CD4-positive, alpha-beta T cell treated with Interferon alpha-2 for 1 hour (primary cell): ENCODE data around the gene TENT4B.

Source experiments
- DNase-seq, 2 donors: peaks; one replicate each; pipeline ENCODE4 v3.0.0-alpha.2; 2020 to 2022

Gene TENT4B

DNA sequence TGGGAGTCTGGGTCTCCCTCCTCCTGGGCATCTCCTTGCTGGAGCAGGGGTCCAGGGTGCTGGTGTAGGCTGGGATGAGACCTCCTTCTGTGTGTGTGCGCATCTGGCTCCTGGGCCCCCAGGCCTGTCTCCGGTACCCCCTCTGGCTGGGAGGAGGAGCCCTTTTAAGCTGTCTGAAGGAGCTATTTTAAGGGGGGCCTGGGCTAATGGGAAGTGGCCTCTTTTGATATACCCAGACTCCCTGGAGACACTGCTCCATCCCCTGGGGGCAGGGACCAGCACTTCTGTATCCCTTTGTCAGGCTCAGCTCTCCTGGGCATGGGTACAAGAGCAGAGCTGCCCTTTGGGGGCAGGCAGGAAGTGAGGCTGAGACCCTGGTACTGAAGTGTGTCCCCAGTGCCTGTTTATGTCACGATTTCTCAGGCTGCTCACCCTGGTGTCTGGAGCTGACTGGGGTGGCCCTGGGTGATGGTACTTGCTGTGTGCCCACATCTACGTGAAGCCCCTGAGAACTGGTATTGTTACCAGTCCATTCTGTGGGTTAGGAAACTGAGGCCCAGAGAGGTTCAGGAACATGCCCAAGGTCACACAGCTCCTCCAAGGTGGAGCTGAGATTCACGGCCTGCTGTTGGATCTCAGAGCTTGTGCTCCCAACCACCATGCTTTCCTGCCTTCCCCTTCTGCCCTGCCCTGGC is 119.7 kb downstream of the TENT4B start:
- no peak for DNase-seq

DNA sequence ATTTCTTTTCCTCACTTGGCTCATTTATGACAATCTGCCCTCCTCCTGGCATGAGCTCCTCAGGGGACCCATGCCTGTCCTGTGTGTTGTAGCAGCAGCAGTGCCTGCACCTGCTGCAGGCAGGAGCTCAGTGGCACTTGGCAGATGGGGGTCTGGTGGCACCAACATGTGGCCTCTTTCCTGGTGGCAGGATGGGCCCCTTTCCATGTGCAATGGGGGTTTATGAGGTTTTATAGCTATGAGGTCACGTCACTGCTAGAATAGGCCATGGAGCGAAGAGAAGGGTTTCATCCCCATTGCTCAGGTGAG is 120.2 kb downstream of the TENT4B start:
- no peak for DNase-seq

DNA sequence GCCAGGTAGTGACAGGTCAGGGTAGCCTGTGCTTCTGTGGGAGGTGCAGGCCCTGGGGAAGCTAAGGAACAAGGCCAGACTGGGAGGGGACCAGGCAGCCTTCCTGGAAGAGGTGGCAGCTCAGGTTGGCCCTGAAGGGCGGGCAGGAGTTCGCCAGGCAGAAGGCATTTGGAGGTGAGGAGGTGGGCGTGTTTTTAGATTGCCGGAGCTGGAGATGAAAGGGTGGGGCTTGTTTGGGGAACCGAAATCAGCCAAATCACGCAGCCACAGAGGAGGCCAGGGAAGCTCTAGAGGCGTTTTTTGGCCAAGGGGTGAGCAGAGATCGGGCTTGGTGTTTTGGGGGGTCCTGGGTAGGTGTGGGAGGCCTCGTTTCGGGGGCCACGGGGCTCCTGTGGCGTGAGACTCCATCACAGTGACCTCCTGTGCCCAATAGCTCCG is 120.8 kb downstream of the TENT4B start:
- peak; percentile 45 to 70 for DNase-seq

DNA sequence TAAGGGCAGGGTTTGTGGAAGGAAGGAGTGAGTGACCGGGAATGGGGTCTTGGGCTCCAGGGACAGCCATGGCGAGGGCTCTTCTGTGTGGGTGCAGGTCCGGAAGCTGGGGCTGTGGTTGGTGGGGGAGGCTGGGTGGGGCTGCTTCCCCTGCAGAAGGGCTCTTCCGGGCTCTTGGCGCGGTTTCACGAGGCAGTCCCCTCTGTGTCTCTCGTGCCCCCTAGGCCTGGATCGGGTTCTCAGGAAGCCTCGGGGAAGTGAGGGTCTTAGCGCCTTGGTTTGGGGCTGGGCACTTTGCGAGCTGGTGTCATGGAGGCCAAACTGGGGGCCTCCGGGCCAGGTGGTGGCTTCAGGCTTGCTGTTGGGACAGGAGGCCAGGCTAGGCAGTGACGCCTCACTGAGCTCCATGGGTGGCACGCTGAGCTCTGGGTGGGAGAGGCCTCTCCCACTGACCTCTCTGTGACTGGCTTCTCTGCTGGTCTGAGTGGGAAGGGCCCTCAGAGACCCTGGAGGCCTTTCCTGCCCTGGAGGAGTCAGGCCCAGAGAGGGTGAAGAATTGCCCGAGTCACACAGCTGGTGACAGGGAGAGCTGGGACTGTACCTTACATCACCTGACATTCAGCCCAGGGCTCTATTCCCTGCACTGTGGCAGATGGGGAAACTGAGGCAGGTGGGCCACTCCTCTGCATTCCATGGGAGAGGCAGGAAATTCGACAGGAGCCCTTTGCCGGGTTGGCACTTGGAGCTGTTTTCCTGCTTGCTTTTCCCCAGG is 121.4 kb downstream of the TENT4B start:
- peak; percentile 47 to 63 for DNase-seq

DNA sequence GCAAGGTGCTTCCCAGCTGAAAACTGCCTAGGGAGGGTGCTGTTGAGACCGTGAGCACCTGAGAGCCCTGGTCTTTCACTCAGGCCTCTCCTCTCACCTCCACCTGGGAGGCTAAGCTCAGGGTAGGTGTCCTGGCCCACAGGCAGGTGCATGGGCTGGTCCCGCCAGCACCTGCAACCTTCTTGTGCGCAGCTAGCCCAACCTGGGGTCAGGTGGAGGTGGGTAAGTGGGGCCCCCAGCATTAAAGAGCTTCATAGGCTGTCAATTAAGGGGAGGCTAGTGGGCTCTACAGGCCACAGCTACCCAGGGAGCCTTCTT is 122.0 kb downstream of the TENT4B start:
- DNase-seq = no peak

DNA sequence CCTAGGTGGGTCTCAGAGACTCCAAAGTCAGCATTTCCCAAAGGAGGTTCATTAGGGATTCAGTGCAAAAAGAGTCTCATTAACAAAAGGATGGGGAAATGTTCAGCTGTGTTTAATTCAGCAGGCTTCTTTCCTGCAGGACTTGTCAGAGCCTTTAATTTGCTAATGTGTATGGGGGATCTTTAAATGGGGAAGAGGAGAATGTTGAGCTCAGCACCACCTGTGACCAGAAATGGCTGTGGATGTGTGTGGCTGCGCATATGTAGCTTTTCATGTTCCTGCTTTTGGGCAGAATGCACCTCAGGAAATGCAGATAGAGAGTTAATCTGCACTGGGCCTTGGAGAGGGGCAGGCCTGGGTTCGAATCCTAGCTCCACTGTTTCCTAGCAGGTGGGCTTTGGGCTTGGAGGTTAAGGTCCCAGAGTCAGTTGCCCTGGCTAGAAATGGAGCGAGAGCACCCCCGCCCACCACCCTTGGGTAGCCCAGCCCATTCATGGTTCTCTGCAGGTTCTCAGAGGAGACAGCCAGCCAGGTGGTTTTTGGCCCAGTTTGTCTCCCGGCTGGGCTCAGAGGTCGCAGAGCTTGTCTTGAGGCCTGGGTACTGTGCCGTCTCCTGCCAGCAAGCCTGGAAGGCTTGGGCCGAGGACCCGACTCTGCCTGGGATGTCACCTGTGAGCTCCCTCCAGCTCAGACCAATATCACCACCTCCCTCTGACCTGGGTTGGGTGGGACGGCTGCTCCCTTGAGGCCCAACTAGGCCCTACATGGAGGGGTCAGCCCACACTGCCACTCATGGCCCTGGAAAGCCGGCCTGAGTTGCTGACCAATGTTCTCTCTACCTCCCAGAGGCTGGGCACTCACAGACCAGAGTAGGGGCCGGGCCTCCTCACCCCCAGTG is 122.6 kb downstream of the TENT4B start:
- no peak for DNase-seq

DNA sequence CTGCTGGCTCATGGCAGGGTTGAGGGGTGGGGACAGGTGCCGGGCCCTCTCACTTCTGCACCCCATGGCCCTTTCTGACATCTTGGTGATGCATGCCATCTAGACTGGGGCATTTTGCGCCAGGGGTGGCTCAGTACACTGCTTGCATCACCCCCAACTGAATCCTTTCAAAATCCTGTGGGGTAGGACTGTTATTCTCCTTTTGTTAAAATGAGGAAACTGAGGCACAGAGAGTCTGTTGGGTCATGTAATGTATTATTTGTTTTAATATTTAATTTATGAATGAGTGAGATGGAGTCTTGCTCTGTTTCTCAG is 123.2 kb downstream of the TENT4B start:
- no peak for DNase-seq

DNA sequence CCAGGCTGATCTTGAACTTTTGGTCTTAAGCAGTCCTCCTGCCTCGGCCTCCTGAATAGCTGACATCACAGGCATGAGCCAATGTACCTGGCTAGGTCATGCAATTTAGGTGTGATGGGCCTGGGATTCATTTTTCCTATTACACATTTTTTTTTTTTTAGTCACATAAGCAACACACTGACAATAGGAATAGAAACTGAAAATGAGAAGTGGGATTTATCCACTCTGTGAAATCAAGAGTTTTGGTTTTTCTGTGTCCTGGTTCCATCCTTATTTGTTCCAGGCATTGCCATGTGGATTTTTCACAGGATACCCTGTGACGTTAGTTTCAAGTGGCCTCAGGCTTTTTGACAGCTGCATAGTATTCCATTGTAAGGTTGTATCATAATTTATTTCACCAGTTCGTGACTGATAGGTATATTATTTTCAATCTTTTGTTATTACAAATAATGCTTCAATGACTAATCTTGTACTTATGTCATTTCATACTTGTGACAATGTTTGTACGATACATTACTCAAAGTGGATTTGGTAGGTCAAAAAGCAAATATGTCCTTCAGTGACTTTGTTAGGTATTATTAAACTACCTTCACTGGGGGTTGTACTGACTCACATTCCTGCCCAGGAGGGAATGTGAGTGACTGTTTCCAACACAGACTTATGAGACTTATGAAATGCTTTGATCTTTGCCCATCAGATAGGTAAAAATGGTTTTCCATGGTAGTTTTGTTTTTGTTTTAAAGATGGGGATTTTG is 123.9 kb downstream of the TENT4B start:
- no peak for DNase-seq

DNA sequence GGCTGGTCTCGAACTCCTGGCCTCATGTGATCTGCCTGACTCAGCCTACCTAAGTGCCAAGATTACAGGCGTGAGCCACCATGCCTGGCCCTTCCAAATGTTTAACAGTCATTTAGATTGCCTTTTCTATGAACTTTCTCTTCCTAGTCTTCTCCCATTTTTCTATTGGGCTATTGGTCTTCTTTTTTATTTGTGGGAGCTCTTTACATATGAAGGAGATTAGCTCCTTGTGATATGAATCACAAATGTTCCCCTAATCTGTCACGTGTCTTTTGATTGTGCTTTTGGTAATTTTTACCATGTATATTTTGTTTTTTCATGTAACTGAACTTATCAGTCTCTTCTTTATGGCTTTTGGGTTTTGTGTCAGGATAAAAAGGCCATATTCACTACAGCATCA is 125.1 kb downstream of the TENT4B start:
- no peak for DNase-seq

DNA sequence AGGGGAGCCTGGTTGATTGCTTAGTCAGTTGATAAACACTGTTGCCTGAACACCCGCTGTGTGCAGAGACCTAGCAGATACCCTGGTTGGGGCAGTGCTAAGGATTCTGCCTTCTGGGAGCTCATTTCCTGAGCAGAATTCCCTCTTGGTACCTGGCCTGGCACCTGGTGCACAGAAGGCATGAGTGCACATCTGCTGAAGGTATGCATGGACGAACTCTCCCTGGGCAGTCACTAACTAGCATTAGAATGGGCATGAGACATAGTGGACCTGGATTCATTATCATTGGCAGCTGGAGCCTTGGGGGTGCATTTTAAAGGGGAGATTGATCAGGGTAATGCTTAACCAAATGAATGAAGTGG is 126.4 kb downstream of the TENT4B start:
- no peak for DNase-seq

DNA sequence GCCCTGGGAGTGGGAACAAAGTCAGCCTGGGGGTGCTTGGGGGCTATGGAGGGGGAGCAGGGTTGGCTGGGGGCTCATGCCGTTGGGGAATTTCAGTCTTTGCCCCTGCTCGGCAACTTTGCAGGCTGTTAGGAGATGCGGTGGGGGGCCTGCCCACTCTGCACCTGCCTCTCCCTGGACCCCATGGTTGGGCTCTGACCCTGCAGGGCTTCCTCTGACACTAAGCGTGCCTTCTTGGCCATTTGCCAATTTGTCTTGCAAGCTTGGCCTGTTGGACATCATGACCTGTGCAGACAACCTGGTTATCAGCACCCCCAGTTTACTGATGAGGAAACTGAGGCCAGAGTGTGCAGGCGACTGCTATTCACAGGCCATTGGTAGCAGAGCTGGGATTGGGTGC is 127.8 kb downstream of the TENT4B start:
- no peak for DNase-seq
